GM19239 (cell line): ENCODE measurements around the gene KCNJ6.
"Not testable (repeated sequence)": the region's sequence is repeated elsewhere in the genome, so short reads cannot be mapped to it uniquely, and the experiment has no call there.

Source experiments
- DNase-seq: peaks from one replicate; pipeline ENCODE4 v3.0.0; 2011; ENCODE audit warnings: low spot score; ENCODE audit not compliant: insufficient read length
- FAIRE-seq: peaks from 2 replicates; lab custom pipeline; 2011; peaks lifted over from hg19 to GRCh38; lab: Jason Lieb, UNC

The KCNJ6 gene

DNA sequence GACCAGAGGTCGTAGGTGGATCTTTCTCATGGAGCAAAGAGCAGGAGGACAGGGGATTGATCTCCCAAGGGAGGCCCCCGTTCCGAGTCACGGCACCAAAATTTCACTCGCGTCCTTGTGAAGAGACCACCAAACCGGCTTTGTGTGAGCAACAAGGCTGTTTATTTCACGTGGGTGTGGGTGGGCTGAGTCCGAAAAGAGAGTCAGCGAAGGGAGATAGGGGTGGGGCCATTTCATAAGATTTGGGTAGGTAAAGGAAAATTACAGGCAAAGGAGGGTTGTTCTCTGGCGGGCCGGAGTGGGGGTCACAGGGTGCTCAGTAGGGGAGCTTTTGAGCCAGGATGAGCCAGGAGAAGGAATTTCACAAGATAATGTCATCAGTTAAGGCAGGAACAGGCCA lies 324.3 kb downstream of the KCNJ6 start:
- not testable (repeated sequence) for DNase-seq, FAIRE-seq

DNA sequence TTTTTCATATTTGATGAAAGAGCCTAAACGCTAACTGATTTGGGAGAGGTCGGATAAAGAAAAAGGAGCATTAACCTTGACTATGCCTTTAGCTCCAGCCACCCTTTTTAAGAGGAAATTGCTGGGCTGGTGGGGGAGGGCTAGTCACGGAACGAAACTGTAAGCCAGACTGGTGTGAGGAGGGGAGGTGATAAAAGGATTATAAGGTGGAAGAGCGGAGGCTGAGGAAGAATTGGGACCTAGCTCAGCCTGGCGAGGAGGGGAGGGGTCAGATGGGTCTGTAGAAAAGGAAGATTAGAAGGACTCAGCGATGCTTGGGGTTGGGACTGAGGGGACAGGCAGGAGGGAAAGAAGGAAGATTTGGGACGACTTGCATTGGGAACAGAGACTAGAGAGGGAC lies 325.4 kb downstream of the KCNJ6 start:
- FAIRE-seq, DNase-seq: not testable (repeated sequence)

DNA sequence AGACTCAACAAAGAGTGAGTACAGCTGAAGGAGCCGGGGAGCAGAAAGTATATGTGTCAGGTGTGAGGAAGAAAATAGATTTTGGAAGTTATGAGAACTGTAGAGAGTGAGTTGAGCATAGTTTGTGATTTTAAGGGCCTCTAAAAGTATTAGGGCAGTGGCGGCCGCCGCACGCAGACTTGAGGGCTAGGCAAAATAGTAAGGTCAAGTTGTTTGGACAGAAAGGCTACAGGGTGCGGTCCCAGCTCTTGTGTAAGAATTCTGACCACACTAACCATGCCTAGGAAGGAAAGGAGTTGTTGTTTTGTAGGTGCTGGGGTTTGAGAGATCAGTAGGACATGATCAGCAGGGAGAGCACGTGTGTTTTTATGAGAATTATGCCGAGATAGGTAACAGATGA lies 327.6 kb downstream of the KCNJ6 start:
- not testable (repeated sequence) for FAIRE-seq, DNase-seq

DNA sequence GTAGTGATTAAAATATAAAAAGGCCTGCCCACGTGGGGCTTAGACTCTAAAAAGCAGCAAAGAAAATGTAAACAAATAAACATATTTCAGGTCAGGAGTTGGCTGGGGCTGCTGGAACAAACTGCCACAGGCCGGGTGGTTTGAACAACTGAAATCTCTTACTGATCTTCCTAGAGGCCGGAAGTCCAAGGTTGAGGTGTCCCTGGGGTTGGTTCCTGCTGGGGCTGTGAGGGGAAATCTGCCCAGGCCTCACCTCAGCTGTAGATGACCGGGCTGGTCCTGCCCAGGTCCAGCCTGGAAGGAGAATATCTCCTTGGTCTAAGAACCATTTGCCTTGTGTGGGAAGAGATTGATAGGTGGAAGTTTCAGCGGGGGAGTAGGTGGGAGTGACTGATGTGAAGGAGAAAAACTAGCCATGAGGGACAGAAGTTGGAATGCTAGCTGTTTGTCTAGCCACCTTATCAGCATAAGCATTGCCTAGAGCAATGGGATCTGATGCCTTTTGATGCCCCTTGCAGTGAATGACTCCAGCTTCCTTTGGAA lies 328.6 kb downstream of the KCNJ6 start:
- DNase-seq (no peak), FAIRE-seq (no peak)

DNA sequence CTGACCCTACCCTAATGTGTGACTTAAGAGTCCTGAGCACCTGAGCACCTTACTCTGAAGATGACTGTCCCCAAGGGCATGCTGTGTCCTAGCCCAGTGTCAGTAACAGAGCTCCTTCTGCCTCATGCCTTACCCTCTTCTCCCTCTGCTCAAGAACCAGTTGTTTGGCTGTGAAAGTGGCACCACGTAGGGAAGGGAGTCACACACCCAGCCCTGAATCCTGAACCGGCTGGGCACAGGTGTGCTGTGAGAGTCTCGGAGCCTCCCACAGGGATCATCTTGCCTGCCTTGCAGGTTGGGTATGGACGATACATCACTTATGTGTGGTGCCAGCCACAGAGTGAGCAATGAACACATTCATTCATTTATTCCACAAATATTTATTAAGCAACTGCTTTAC lies 329.1 kb downstream of the KCNJ6 start:
- no peak for FAIRE-seq
- DNase-seq, result no peak

DNA sequence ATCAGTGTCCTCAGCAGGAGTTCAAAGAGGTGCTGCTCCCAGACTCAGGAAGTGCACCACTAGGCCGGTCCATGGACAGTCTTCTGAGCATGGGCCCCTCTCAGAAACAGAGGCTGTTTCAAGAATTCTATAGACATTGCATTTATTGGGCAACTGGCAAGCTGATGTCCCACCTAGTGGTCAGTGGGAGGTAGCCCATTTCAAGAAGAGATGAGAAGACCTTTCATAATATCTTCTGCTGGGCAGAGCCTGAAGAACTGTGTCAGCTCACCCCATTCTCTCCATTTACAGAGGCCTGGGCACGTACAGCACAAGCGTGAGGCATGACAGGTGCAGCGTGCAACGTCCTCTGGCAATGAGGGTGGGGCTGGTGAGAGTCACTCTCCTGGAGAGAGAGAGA lies 333.7 kb downstream of the KCNJ6 start:
- peak; percentile 36 for DNase-seq
- FAIRE-seq, result no peak

DNA sequence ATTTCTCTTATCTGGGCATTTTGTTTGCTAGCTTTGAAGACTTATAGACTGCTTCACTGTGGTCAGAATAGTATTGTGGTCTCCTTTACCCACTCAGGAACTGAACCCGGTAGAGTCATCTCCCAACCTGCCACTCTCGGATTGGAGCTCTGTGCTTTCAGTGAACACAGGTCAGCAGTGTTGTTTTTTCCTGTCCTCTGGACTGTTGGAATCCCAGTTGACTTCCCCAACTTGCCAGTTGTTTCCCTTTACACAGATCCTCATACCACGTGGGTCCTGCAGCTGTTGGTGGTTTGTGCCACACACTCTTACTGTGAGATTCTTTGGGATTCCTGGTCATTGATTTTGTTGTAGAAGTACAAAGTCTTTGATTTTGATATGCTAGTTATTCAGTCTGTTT lies 335.6 kb downstream of the KCNJ6 start:
- DNase-seq (no peak), FAIRE-seq (no peak)

DNA sequence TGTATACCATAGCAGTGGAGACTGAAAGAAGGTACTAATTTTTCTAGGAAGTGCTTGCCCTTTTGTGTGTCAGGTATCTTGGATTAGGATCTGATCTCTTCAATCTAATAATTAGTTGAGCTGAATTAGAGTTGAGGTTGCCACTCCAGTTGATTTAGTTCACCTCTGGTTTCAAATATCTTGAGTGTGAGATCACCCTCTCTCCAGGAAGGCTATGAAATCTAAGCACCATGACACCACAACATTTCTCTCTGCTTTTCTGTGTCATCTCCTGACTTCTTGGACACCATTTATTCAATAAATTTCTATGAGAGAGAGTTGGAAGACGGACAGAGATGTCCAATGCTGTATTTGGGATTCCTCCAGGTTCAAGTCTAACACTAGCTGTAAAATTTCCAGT lies 336.9 kb downstream of the KCNJ6 start:
- DNase-seq (no peak), FAIRE-seq (no peak)

DNA sequence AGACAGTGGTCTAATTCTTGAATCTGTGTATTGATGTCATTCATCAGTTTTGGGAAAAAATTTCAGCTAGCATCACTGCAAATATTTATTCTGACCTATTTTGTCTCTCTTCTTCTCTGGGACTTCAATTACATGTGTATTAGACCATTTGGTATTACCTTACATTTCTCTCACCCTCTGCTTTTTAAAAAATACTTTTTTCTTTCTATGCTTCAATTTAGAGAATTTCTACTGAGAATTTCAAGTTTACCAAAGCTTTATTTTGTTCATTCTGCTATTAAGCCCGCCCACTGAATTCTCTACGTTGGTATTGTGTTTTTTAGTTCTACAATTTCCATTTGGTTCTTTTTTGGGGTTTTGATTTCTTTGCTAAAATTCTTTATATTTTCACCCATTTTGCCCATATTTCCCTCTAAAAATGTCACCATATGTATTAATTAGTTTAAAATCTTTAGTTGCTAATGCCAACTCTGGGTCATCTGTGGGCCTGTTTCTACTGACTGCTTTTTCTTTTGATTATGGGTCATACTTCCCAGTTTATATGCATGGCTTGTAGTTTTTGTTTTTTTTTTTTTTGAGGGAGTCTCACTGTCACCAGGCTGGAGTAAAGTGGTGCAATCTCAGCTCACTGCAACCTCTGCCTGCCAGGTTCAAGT lies 337.7 kb downstream of the KCNJ6 start:
- no peak for FAIRE-seq

DNA sequence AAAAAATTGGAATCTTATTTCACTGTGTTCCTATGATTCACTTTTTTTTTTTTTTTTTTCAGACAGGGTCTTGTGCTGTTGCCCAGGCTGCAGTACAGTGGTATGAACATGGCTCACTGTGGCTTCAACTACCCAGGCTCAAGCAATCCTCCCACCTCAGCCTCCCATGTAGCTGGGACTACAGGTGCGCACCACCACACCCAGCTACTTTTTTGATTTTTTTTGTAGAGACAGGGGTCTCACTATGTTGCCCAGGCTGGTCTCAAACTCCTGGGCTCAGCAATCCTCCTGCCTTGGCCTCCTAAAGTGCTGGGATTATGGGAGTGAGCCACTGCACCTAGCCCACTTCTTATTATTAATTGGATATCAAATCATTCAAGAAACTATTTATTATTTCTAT lies 339.3 kb downstream of the KCNJ6 start:
- not testable (repeated sequence) for FAIRE-seq, DNase-seq

More for the DNA sequence above, 337.7 kb downstream of the KCNJ6 start:
- DNase-seq, result no peak

DNA sequence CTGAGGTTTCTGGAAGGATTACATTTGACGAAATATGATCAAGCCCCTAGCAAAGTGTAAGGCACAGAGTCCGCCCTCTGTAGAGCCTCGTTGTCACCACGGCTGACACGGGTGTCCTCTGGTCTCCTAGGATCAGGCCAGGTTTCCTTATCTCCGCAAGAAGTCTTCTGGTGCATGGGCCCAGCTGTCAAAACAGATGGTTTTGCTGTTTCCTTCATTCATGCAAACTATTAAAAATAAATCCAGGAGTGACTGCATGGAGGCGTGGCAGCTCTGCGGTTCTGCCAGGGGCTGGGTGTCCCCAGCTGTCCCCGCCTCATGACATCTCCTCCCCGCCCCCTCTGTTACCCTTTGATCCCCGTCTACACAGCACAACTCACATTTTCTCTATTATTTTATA lies 340.7 kb downstream of the KCNJ6 start:
- no peak for FAIRE-seq
- DNase-seq, result no peak

DNA sequence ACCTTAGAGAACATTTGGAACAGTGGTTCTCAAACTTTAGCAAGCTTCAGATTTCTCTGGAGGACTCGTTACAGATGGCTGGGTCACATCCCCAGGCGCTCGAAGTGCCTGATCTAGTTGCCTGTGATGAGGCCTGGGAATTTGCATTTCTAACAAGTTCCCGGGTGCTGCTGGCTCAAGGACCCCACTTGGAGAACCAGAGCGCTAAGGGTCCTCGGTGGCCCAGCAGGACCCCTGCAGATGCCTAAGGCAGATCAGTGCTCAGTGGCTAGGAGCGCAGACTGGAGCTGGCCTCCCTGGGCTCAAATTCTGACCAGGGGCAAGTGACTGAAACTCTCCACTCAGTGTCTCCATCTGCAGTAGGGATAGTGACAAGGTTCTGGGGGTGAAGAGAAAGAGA lies 341.5 kb downstream of the KCNJ6 start:
- FAIRE-seq (no peak), DNase-seq (no peak)

DNA sequence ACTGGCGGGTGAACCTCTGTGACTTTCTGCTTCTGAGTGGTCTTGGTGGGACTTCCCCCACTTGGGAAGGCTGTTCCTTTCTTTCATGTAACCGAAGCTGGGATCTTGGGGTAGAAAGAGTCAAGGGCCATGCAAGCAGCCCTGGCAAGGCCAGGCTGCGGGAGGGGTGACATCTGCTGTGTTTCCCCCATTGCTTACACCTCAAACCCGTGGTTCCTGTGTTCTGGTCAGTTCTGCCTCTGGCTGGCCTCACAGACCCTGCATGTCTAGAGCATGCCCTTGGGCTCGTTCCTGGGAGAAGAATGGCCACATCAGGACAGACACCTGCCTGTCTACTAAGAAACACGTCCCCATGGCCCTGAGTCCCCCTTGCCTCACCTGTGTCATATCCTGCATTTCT lies 341.9 kb downstream of the KCNJ6 start:
- DNase-seq, result no peak

DNA sequence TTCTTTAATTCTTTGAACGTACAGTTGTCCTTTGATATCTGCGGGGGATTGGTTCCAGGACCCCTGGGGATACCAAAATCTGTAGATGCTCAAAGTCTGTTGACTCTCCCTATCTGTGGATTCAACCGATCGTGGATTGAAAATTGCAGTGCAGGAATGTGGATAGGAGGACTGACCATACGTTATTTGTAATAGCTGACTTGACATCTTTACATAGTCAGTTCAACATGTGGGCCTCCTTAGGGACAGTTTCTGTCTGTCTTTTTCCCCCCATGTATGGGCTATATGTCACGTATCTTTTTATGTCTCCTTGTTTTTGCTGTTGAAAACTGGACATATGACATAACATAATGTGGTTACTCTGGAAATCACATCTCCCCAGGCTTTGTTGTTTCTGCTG lies 344.8 kb downstream of the KCNJ6 start:
- no peak for DNase-seq
- FAIRE-seq, result no peak

More for the DNA sequence above, 341.9 kb downstream of the KCNJ6 start:
- FAIRE-seq, result no peak

DNA sequence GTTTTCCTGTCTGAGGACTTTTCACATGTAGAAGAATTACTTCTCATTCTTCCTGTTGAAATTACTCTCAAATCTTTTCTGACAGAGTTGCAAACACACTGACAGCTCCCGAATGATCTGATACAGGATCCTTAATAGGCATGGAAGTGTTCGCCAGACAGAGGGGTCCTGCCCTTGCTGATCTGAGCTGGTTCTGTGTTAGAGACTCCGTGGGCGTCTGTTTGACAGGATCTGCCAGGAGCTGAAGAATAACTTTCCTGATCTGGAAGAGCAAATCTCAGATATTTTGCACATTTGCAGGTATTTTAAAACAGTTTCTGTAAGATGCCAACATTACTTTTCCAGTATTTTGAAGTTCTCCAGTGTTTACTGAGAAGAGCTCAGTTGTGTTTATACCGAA lies 347.3 kb downstream of the KCNJ6 start:
- FAIRE-seq (no peak), DNase-seq (no peak)

DNA sequence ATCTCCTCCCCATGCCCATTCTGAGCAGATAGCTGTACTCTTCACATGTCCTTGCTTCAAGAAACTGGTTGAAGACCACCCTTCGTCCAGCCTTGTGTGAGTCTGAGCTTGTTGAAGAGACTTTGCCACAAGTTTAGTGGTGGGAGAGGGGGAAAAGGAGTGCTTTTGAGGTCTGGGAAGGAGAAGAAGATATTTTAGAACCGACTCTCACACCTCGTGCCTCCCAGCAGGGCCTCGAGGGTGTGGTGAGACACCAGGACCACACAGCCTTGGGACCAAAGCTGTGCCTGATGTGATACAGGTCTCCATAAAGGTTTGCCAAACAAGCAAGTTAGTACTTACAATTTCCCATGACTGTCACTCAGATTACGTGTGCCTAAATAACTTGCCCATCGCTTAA lies 347.8 kb downstream of the KCNJ6 start:
- DNase-seq (no peak), FAIRE-seq (no peak)

DNA sequence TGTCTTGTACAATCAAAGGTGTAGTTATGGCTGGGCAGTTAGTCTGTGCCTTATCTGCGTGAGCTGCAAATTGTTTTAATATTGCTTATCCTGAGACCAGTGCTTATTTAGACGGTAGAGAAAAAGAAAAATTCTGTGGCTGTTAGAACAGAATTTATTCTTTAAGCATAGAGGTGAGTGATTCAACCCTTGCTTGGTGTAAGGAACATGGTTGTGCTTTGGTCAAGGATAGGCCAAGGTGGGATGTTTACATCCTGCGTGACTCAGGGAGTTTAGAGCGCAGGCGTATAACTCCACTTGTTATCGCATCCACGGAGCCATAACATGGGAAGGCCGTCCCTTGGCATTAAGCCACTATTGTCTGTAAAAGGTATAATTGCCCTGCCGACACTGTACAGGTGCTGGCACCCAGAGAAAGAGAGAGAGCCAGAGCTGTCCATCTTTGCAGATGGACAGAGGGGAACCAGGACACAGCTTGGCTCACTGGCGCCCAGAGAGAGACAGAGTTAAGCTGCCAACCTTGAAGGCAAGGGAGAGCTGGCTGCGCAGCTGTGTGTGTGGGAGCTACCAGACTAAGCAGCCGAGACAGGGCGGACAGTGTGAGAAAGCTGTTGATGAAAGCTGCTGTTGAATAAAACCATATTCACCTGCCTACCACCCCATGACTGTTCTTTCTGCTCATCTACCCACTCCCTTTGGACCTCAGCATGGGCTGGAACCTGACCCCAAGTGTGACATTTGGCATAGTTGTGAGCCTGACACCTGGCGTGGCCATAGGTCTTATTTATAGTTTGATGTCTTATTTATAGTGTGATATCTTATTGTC lies 349.3 kb downstream of the KCNJ6 start:
- no peak for DNase-seq
- FAIRE-seq, result no peak

DNA sequence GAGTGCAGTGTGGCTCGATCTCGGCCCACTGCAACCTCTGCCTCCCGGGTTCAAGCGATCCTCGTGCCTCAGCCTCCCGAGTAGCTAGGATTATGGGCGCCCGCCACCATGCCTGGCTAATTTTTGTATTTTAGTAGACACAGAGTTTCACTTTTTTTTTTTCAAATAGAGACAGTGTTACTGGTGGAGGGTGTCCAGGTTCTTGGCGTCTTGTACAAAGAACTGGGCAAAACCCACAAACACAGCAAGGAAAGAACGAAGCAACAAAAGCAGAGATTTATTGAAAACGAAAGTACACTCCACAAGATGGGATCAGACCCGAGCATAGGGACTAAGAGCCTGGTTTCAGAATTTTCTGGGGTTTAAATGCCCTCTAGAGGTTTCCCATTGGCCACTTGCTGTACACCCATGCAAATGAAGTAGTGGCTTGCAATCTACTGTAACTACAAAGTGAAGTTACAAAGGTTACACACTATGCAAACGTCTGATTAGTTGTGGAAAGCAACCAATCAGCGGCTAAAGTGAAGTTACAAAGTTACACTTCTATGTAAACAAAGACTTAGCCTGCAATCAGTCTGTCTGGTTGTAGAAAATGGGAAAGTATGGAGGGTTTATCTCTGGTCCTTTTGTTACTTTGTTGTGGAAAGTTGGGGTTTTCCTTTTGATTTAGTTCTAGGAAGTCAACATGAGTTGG lies 350.6 kb downstream of the KCNJ6 start:
- FAIRE-seq, result no peak
- DNase-seq, result no peak

DNA sequence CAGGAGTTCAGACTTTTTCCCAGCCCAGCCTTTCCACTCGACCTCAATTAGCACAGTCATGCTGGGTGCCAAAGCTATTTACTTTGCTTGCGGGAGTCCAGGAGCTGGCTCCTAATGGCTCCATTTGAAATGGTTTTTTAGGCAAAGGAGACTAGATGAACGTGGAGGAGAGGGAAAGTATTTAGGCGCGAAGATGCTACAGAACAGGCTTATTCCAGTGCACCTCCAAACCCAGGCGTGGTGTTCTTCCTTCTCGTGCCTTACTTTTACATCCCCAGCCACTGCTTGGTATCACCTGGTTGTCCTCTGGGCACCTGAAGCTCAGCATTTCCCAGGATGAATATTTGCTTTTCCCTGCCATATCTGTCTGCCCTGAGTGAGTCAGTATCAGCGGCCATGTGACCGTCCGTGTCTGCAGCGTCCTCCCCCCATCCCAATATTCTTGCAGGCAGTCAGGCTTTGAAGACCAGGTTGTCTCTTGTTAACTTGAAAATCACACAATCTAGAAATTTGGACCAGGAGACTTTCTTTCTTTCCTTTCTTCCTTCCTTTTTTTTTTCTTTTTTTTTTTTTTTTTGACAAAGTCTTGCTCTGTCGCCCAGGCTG lies 351.2 kb downstream of the KCNJ6 start:
- no peak for DNase-seq
- no peak for FAIRE-seq

DNA sequence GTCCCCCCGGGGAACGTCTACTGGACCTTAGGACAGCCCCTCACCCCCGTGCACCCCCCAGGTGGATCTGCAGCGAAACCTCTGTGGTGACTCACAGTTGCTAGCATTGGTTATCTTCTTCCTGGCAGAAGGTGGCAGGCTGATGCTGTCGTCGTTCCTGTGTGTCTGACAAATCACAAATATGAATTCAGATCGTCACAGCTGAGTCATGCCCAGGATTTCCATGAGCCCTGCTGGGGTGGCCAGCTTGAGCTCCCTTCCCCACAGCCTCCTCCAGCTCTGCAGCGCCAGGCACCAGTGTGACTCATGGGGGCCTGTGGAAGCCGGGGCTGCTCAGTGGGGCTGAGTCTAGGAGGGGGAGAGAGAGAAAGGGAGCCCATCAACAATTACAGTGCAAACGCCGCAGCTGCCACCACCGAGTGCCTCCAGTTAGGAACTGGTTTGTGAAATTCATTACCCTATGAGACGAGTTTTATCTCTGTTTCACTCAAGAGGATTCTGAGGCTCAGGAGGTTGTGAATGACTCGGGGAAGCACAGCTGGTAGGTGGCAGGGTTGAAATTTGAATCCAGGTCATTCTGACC lies 351.8 kb downstream of the KCNJ6 start:
- FAIRE-seq, result no peak
- DNase-seq, result no peak
